Rectal smooth muscle tissue (tissue), 1 donor: ENCODE measurements around the gene KIAA2012.

Experiments
- H3K27ac ChIP-seq: one replicate; pipeline ENCODE4 v1.7.0; 2013; ENCODE audit warnings: low read depth, low read length, inconsistent platforms
- H3K27me3 ChIP-seq: one replicate; pipeline ENCODE4 v1.7.0; 2013; ENCODE audit warnings: low read length; ENCODE audit not compliant: control insufficient read depth, insufficient read depth
- H3K36me3 ChIP-seq: one replicate; pipeline ENCODE4 v1.7.0; 2013; ENCODE audit warnings: low read length; ENCODE audit not compliant: control insufficient read depth, insufficient read depth
- H3K4me1 ChIP-seq: one replicate; pipeline ENCODE4 v1.7.0; 2013; ENCODE audit warnings: low read length; ENCODE audit not compliant: control insufficient read depth, insufficient read depth
- H3K4me3 ChIP-seq: one replicate; pipeline ENCODE4 v1.7.0; 2013; ENCODE audit warnings: low read length
- H3K9ac ChIP-seq: one replicate; pipeline ENCODE4 v1.7.0; 2013; ENCODE audit warnings: low read length

The KIAA2012 gene

GRCh38 chr2:202149155-202149762, 76.2 kb downstream of the KIAA2012 start:
- H3K9ac ChIP-seq: no peak overlapping the region
- no peaks in the 10 kb centered on the region for H3K27me3 ChIP-seq
- H3K27ac ChIP-seq: peak overlapping the region; percentile 51
- H3K36me3 ChIP-seq: no peaks in the 10 kb centered on the region
- H3K4me1 ChIP-seq: peaks cover 12% of the 10 kb centered on the region
- peak overlapping the region; percentile 19 for H3K4me3 ChIP-seq

GRCh38 chr2:202149936-202150335, 76.9 kb downstream of the KIAA2012 start:
- peaks cover 13% of the 10 kb centered on the region for H3K4me1 ChIP-seq
- no peak overlapping the region for H3K9ac ChIP-seq
- H3K36me3 ChIP-seq: no peaks in the 10 kb centered on the region
- H3K27me3 ChIP-seq: no peaks in the 10 kb centered on the region
- peak overlapping the region; percentile 51 for H3K27ac ChIP-seq
- no peak overlapping the region for H3K4me3 ChIP-seq

- Histone ChIP-seq H3K4me1 (peaks cover 13% of the 10 kb centered on the region), H3K27me3 (no peaks in the 10 kb centered on the region), H3K9ac (no peak overlapping the region), H3K36me3 (no peaks in the 10 kb centered on the region), H3K27ac (no peak overlapping the region), H3K4me3 (no peak overlapping the region)
Observed at GRCh38 chr2:202152104-202152715, 79.2 kb downstream of the KIAA2012 start.

- Histone ChIP-seq H3K9ac (no peak overlapping the region), H3K27ac (no peak overlapping the region), H3K4me3 (no peak overlapping the region), H3K4me1 (peaks cover 3% of the 10 kb centered on the region), H3K36me3 (no peaks in the 10 kb centered on the region), H3K27me3 (no peaks in the 10 kb centered on the region)
Observed at GRCh38 chr2:202154613-202155012, 81.6 kb downstream of the KIAA2012 start.

- Histone ChIP-seq H3K4me3 (no peak overlapping the region), H3K36me3 (no peaks in the 10 kb centered on the region), H3K4me1 (peaks cover 2% of the 10 kb centered on the region), H3K27ac (no peak overlapping the region), H3K9ac (no peak overlapping the region), H3K27me3 (no peaks in the 10 kb centered on the region)
Observed at GRCh38 chr2:202157211-202157990, 84.3 kb downstream of the KIAA2012 start.

GRCh38 chr2:202158796-202159195, 85.7 kb downstream of the KIAA2012 start:
- Histone ChIP-seq H3K27me3 (no peaks in the 10 kb centered on the region), H3K27ac (no peak overlapping the region), H3K36me3 (no peaks in the 10 kb centered on the region), H3K9ac (no peak overlapping the region), H3K4me1 (peaks cover 2% of the 10 kb centered on the region), H3K4me3 (no peak overlapping the region)

GRCh38 chr2:202161151-202161835, 88.2 kb downstream of the KIAA2012 start:
- no peak overlapping the region for H3K9ac ChIP-seq
- peak overlapping the region; percentile 55 for H3K27ac ChIP-seq
- H3K36me3 ChIP-seq: no peaks in the 10 kb centered on the region
- H3K4me1 ChIP-seq: no peaks in the 10 kb centered on the region
- no peaks in the 10 kb centered on the region for H3K27me3 ChIP-seq
- no peak overlapping the region for H3K4me3 ChIP-seq

GRCh38 chr2:202164411-202164810, 91.4 kb downstream of the KIAA2012 start:
- Histone ChIP-seq H3K36me3 (no peaks in the 10 kb centered on the region), H3K4me3 (no peak overlapping the region), H3K9ac (no peak overlapping the region), H3K27me3 (no peaks in the 10 kb centered on the region), H3K4me1 (no peaks in the 10 kb centered on the region), H3K27ac (no peak overlapping the region)

GRCh38 chr2:202165208-202165607, 92.2 kb downstream of the KIAA2012 start:
- Histone ChIP-seq H3K4me1 (no peaks in the 10 kb centered on the region), H3K27ac (no peak overlapping the region), H3K27me3 (no peaks in the 10 kb centered on the region), H3K4me3 (no peak overlapping the region), H3K9ac (no peak overlapping the region), H3K36me3 (no peaks in the 10 kb centered on the region)

- no peak overlapping the region for H3K9ac ChIP-seq
- no peaks in the 10 kb centered on the region for H3K4me1 ChIP-seq
- H3K27ac ChIP-seq: no peak overlapping the region
- no peak overlapping the region for H3K4me3 ChIP-seq
- no peaks in the 10 kb centered on the region for H3K36me3 ChIP-seq
- H3K27me3 ChIP-seq: no peaks in the 10 kb centered on the region
Observed at GRCh38 chr2:202165945-202166344, 92.9 kb downstream of the KIAA2012 start.

- H3K4me1 ChIP-seq: no peaks in the 10 kb centered on the region
Observed at GRCh38 chr2:202169131-202169530, 96.1 kb downstream of the KIAA2012 start.

GRCh38 chr2:202169832-202170424, 96.9 kb downstream of the KIAA2012 start:
- Histone ChIP-seq H3K27ac (no peak overlapping the region), H3K9ac (no peak overlapping the region), H3K4me3 (no peak overlapping the region), H3K27me3 (no peaks in the 10 kb centered on the region), H3K4me1 (no peaks in the 10 kb centered on the region), H3K36me3 (no peaks in the 10 kb centered on the region)

More at GRCh38 chr2:202169131-202169530, 96.1 kb downstream of the KIAA2012 start:
- Histone ChIP-seq H3K27me3 (no peaks in the 10 kb centered on the region), H3K9ac (no peak overlapping the region), H3K4me3 (no peak overlapping the region), H3K36me3 (no peaks in the 10 kb centered on the region), H3K27ac (no peak overlapping the region)
